ENCODE data around the gene ZNF595. TPM values are rescaled to one million over a fixed set of nuclear protein-coding genes. Genes with fewer than 3 reads are reported as not detected.
"Not testable (repeated sequence)": the region's sequence is repeated elsewhere in the genome, so short reads cannot be mapped to it uniquely, and the experiment has no call there.

Gene ZNF595
- 6.9 TPM for total RNA-seq

- peak; percentile 96 for ATAC-seq
These were observed at the start of gene ZNF595 for GRCh38 chr4:52804-53479. TSS of gene ZNF595 (plus strand) at chr4:53321. CDS start at chr4:53489, 168 bp downstream.

- ATAC-seq = peak; percentile 57
These were observed 42.9 kb upstream of the ZNF595 start for GRCh38 chr4:9937-10870.

GRCh38 chr4:11095-11815, 41.9 kb upstream of the ZNF595 start:
- ATAC-seq = not testable (repeated sequence)

- peak; percentile 82 for ATAC-seq
These were observed 41.2 kb upstream of the ZNF595 start for GRCh38 chr4:11816-12417.

- not testable (repeated sequence) for ATAC-seq
These were observed 35.0 kb upstream of the ZNF595 start for GRCh38 chr4:18128-18527.

GRCh38 chr4:18589-18988, 34.5 kb upstream of the ZNF595 start:
- not testable (repeated sequence) for ATAC-seq

GRCh38 chr4:22882-23281, 30.2 kb upstream of the ZNF595 start:
- ATAC-seq = not testable (repeated sequence)

- ATAC-seq = not testable (repeated sequence)
These were observed 28.8 kb upstream of the ZNF595 start for GRCh38 chr4:24359-24758.

GRCh38 chr4:27501-27900, 25.6 kb upstream of the ZNF595 start:
- ATAC-seq = not testable (repeated sequence)

GRCh38 chr4:28767-29542, 24.2 kb upstream of the ZNF595 start:
- not testable (repeated sequence) for ATAC-seq

GRCh38 chr4:33314-33713, 19.8 kb upstream of the ZNF595 start:
- not testable (repeated sequence) for ATAC-seq

- ATAC-seq = not testable (repeated sequence)
These were observed 16.3 kb upstream of the ZNF595 start for GRCh38 chr4:36559-37415.

- not testable (repeated sequence) for ATAC-seq
These were observed 14.9 kb upstream of the ZNF595 start for GRCh38 chr4:38202-38601.

- ATAC-seq = peak; percentile 13
These were observed 9.7 kb upstream of the ZNF595 start for GRCh38 chr4:43375-43774.

GRCh38 chr4:51253-51652, 1.9 kb upstream of the ZNF595 start:
- not testable (repeated sequence) for ATAC-seq

- ATAC-seq = peak; percentile 24
These were observed 1.4 kb upstream of the ZNF595 start for GRCh38 chr4:51655-52277.

- ATAC-seq = peak; percentile 1
These were observed 400 bp downstream of the ZNF595 start for GRCh38 chr4:53521-53920.

GRCh38 chr4:64733-65132, 11.6 kb downstream of the ZNF595 start:
- ATAC-seq = peak; percentile 55

- ATAC-seq = peak; percentile 59
These were observed 18.7 kb downstream of the ZNF595 start for GRCh38 chr4:71830-72229.

GRCh38 chr4:85951-86350, 32.8 kb downstream of the ZNF595 start:
- no peak for ATAC-seq
